ENCODE data around the gene RNF182.

Gene RNF182

GRCh38 chr6:14021449-14021848 lies 96.7 kb downstream of the RNF182 start:
- CTCF ChIA-PET, result interaction anchor here (0.5 kb wide), 1 partner anchor 9 kb away, joined by 4 read pairs; no protein-coding TSS in a partner anchor
- no peak for DNase-seq (ENCODE audit: extremely low spot score)
- TF ChIP-seq HDGF (IDR thresholded peaks at IDR 0.05; ENCODE audit: borderline replicate concordance) (no peak), ZNF384 (IDR thresholded peaks at IDR 0.05) (no peak)
- POLR2A ChIA-PET, result no interaction called here

GRCh38 chr6:14022673-14023072 lies 97.9 kb downstream of the RNF182 start:
- ChIA-PET POLR2A (no interaction called here), CTCF (no interaction called here)
- TF ChIP-seq HDGF (IDR thresholded peaks at IDR 0.05; ENCODE audit: borderline replicate concordance) (no peak), SP1 (IDR thresholded peaks at IDR 0.05) (no peak)
- DNase-seq (ENCODE audit: extremely low spot score), result no peak

GRCh38 chr6:14023855-14024254 lies 99.1 kb downstream of the RNF182 start:
- TF ChIP-seq LEF1 (IDR thresholded peaks at IDR 0.05; ENCODE audit: borderline replicate concordance) (no peak), FOXA1 (IDR thresholded peaks at IDR 0.05) (no peak), SP1 (IDR thresholded peaks at IDR 0.05) (no peak), TARDBP (IDR thresholded peaks at IDR 0.05) (no peak)
- CTCF ChIA-PET, result no interaction called here
- POLR2A ChIA-PET, result no interaction called here
- DNase-seq (ENCODE audit: extremely low spot score), result no peak

GRCh38 chr6:14025160-14025559 lies 100.4 kb downstream of the RNF182 start:
- no peak for TF ChIP-seq TARDBP (IDR thresholded peaks at IDR 0.05)
- TF ChIP-seq LEF1 (IDR thresholded peaks at IDR 0.05; ENCODE audit: borderline replicate concordance), result no peak
- no peak for TF ChIP-seq ZNF384 (IDR thresholded peaks at IDR 0.05)
- TF ChIP-seq HDGF (IDR thresholded peaks at IDR 0.05; ENCODE audit: borderline replicate concordance), result no peak
- DNase-seq (ENCODE audit: extremely low spot score), result no peak
- ChIA-PET POLR2A (no interaction called here), CTCF (no interaction called here)

- no peak for DNase-seq (ENCODE audit: extremely low spot score)
- POLR2A ChIA-PET, result no interaction called here
- CTCF ChIA-PET, result interaction anchor here (0.8 kb wide), 1 partner anchor 69 kb away, joined by 3 read pairs; no protein-coding TSS in a partner anchor
- TF ChIP-seq L3MBTL2 (conservative IDR thresholded peaks at IDR 0.05), result no peak
- no peak for TF ChIP-seq FOXK2 (IDR thresholded peaks at IDR 0.05)
- no peak for TF ChIP-seq FOXA1 (IDR thresholded peaks at IDR 0.05)
- TF ChIP-seq TARDBP (IDR thresholded peaks at IDR 0.05), result no peak
- no peak for TF ChIP-seq CTBP1 (IDR thresholded peaks at IDR 0.05; ENCODE audit: borderline replicate concordance)
- TF ChIP-seq LEF1 (IDR thresholded peaks at IDR 0.05; ENCODE audit: borderline replicate concordance), result no peak
- TF ChIP-seq ELF4 (IDR thresholded peaks at IDR 0.05), result no peak
- TF ChIP-seq SP1 (IDR thresholded peaks at IDR 0.05), result no peak
- TF ChIP-seq BHLHE40 (IDR thresholded peaks at IDR 0.05; ENCODE audit: borderline replicate concordance), result no peak
- TF ChIP-seq SUZ12 (IDR thresholded peaks at IDR 0.05), result no peak
- TF ChIP-seq HDGF (IDR thresholded peaks at IDR 0.05; ENCODE audit: borderline replicate concordance), result no peak
- no peak for TF ChIP-seq ZNF384 (IDR thresholded peaks at IDR 0.05)
- no peak for TF ChIP-seq ARNT (IDR thresholded peaks at IDR 0.05)
- no peak for TF ChIP-seq FOXM1 (IDR thresholded peaks at IDR 0.05; ENCODE audit: borderline replicate concordance)
These were observed 102.2 kb downstream of the RNF182 start for GRCh38 chr6:14026831-14027539.

GRCh38 chr6:14028631-14029030 lies 103.9 kb downstream of the RNF182 start:
- POLR2A ChIA-PET, result no interaction called here
- no peak for DNase-seq (ENCODE audit: extremely low spot score)
- CTCF ChIA-PET, result no interaction called here
- TF ChIP-seq ELF4 (IDR thresholded peaks at IDR 0.05) (no peak), ARNT (IDR thresholded peaks at IDR 0.05) (no peak), HDGF (IDR thresholded peaks at IDR 0.05; ENCODE audit: borderline replicate concordance) (no peak), SP1 (IDR thresholded peaks at IDR 0.05) (no peak)

- no peak for DNase-seq (ENCODE audit: extremely low spot score)
- ChIA-PET POLR2A (no interaction called here), CTCF (interaction anchor here (0.6 to 1.5 kb wide), 4 partner anchors 9 to 1144 kb away, joined by 3 to 6 read pairs (median 4); no protein-coding TSS in a partner anchor)
- TF ChIP-seq PKNOX1 (IDR thresholded peaks at IDR 0.05), result no peak
- TF ChIP-seq ZNF384 (IDR thresholded peaks at IDR 0.05), result no peak
- no peak for TF ChIP-seq BHLHE40 (IDR thresholded peaks at IDR 0.05; ENCODE audit: borderline replicate concordance)
- no peak for TF ChIP-seq FOXK2 (IDR thresholded peaks at IDR 0.05)
- no peak for TF ChIP-seq HDGF (IDR thresholded peaks at IDR 0.05; ENCODE audit: borderline replicate concordance)
- no peak for TF ChIP-seq L3MBTL2 (conservative IDR thresholded peaks at IDR 0.05)
- TF ChIP-seq NFRKB (IDR thresholded peaks at IDR 0.05), result no peak
- no peak for TF ChIP-seq FOXA1 (IDR thresholded peaks at IDR 0.05)
- no peak for TF ChIP-seq ARNT (IDR thresholded peaks at IDR 0.05)
- no peak for TF ChIP-seq TARDBP (IDR thresholded peaks at IDR 0.05)
These were observed 104.9 kb downstream of the RNF182 start for GRCh38 chr6:14029605-14030004.
